Kidney epithelial cell (primary cell): ENCODE measurements around the gene LRP8. TPM values are rescaled to one million over a fixed set of nuclear protein-coding genes. Genes with fewer than 3 reads are reported as not detected.

ENCODE experiments used
- DNase-seq: peaks from one replicate; pipeline ENCODE4 v3.0.0-alpha.2; 2010; ENCODE audit warnings: low read depth
- H3K27me3 ChIP-seq: 2 replicates; pipeline ENCODE4 v1.6.0; 2011; ENCODE audit warnings: low read length; ENCODE audit not compliant: control insufficient read depth, insufficient read depth
- H3K36me3 ChIP-seq: 2 replicates; pipeline ENCODE4 v1.5.1; 2011; ENCODE audit warnings: low read length; ENCODE audit not compliant: control insufficient read depth, insufficient read depth
- H3K4me3 ChIP-seq: 2 replicates; pipeline ENCODE4 v1.5.1; 2011; ENCODE audit warnings: low read depth, mild to moderate bottlenecking, control low read depth, low read length
- CTCF ChIP-seq: IDR thresholded peaks from 2 replicates; pipeline ENCODE4 v1.5.1; 2011; ENCODE audit warnings: mild to moderate bottlenecking, moderate library complexity, low read length, control low read depth, inconsistent platforms; ENCODE audit not compliant: insufficient read depth, poor library complexity, severe bottlenecking
- total RNA-seq: library from RNA; depleted of rRNA; stranded (reverse); fragments of >200 nt; gene quantifications from 2 replicates; pipeline ENCODE4 v1.2.3, GENCODE V29; 2015

The LRP8 gene
- total RNA-seq, 1 donor from 2014 or later: 7.5 TPM

- H3K4me3 ChIP-seq: no peak overlapping the region
- H3K36me3 ChIP-seq: no peaks in the 10 kb centered on the region
- no peak for TF ChIP-seq CTCF
- no peak for DNase-seq
- H3K27me3 ChIP-seq: peaks cover 2% of the 10 kb centered on the region
Measured at GRCh38 chr1:53349369-53349835, 21.5 kb upstream of the LRP8 start.

- Histone ChIP-seq H3K4me3 (no peak overlapping the region), H3K27me3 (peaks cover 2% of the 10 kb centered on the region), H3K36me3 (no peaks in the 10 kb centered on the region)
- no peak for DNase-seq
- TF ChIP-seq CTCF: no peak
Measured at GRCh38 chr1:53348486-53349368, 20.9 kb upstream of the LRP8 start.

- no peak for TF ChIP-seq CTCF
- no peaks in the 10 kb centered on the region for H3K36me3 ChIP-seq
- no peak for DNase-seq
Measured at GRCh38 chr1:53346814-53347176, 18.9 kb upstream of the LRP8 start.

GRCh38 chr1:53345996-53346813 lies 18.3 kb upstream of the LRP8 start:
- H3K4me3 ChIP-seq: no peak overlapping the region
- no peak for DNase-seq
- peaks cover 2% of the 10 kb centered on the region for H3K27me3 ChIP-seq
- TF ChIP-seq CTCF: no peak
- H3K36me3 ChIP-seq: no peaks in the 10 kb centered on the region

More at GRCh38 chr1:53346814-53347176, 18.9 kb upstream of the LRP8 start:
- Histone ChIP-seq H3K4me3 (no peak overlapping the region), H3K27me3 (peaks cover 2% of the 10 kb centered on the region)

GRCh38 chr1:53344921-53345838 lies 17.3 kb upstream of the LRP8 start:
- Histone ChIP-seq H3K4me3 (no peak overlapping the region), H3K36me3 (no peaks in the 10 kb centered on the region), H3K27me3 (peaks cover 2% of the 10 kb centered on the region)
- TF ChIP-seq CTCF: no peak
- DNase-seq: no peak
